OCI-LY7 (cell line): ENCODE measurements around the gene ANXA4. TPM values are rescaled to one million over a fixed set of nuclear protein-coding genes. Genes with fewer than 3 reads are reported as not detected.

Experiments
- BruUV-seq: library from RNA; stranded (reverse); fragments of 400-500 nt; replicated peaks from 2 replicates; lab custom pipeline; 2021; lab: Mats Ljungman, UMichigan
- CTCF ChIA-PET: fragments of 300-600 bp; sonication (Branson Sonifier 250); formaldehyde crosslinking; loops from one replicate; lab custom pipeline; 2022; ENCODE audit warnings: antibody characterized with exemption; ENCODE audit not compliant: unreplicated experiment; lab: Charles Lee
- POLR2A ChIA-PET: fragments of 300-600 bp; sonication (Branson Sonifier 250); formaldehyde crosslinking; loops from one replicate; lab custom pipeline; 2022; ENCODE audit warnings: antibody characterized with exemption; lab: Charles Lee
- DNase-seq: peaks from one replicate; pipeline ENCODE4 v3.0.0-alpha.2; 2015; ENCODE audit warnings: low spot score
- H2AFZ ChIP-seq: fragments of 200-600 bp; sonication (generic), shearing (Covaris generic); 2 replicates; pipeline ENCODE4 v1.6.1; 2014; ENCODE audit warnings: mild to moderate bottlenecking, antibody characterized with exemption, low read length, moderate library complexity
- H3K27ac ChIP-seq: fragments of 200-600 bp; sonication (generic); 2 replicates; pipeline ENCODE4 v1.5.1; 2014; ENCODE audit warnings: mixed run types, low read depth, mild to moderate bottlenecking, moderate library complexity, low read length, inconsistent platforms; ENCODE audit not compliant: poor library complexity, severe bottlenecking
- H3K36me3 ChIP-seq: fragments of 200-600 bp; sonication (generic); 2 replicates; pipeline ENCODE4 v1.6.1; 2014; ENCODE audit warnings: mild to moderate bottlenecking, antibody characterized with exemption, low read length, moderate library complexity, mixed read lengths; ENCODE audit not compliant: insufficient read depth
- H3K4me1 ChIP-seq: fragments of 200-600 bp; sonication (generic); 2 replicates; pipeline ENCODE4 v1.5.1; 2014; ENCODE audit warnings: mild to moderate bottlenecking, low read length; ENCODE audit not compliant: insufficient read depth, poor library complexity, severe bottlenecking
- H3K4me2 ChIP-seq: fragments of 200-600 bp; sonication (generic); 2 replicates; pipeline ENCODE4 v1.6.1; 2014; ENCODE audit warnings: mild to moderate bottlenecking, low read length
- H3K4me3 ChIP-seq: fragments of 200-600 bp; sonication (generic); 2 replicates; pipeline ENCODE4 v1.5.1; 2014; ENCODE audit warnings: mild to moderate bottlenecking, low read depth, low read length; ENCODE audit not compliant: poor library complexity, severe bottlenecking
- H3K79me2 ChIP-seq: fragments of 200-600 bp; sonication (generic); 2 replicates; pipeline ENCODE4 v1.6.1; 2016; ENCODE audit warnings: low read depth, mild to moderate bottlenecking, low read length, moderate library complexity, mixed read lengths; ENCODE audit not compliant: insufficient read depth
- H3K9me2 ChIP-seq: fragments of 200-600 bp; sonication (generic); 2 replicates; pipeline ENCODE4 v1.6.1; 2016; ENCODE audit warnings: mild to moderate bottlenecking, low read length, mixed read lengths; ENCODE audit not compliant: insufficient read depth
- H3K9me3 ChIP-seq: fragments of 200-600 bp; sonication (generic); 2 replicates; pipeline ENCODE4 v1.6.1; 2014; ENCODE audit warnings: mild to moderate bottlenecking, mixed run types, low read length, mixed read lengths
- H4K20me1 ChIP-seq: fragments of 200-600 bp; sonication (generic); 2 replicates; pipeline ENCODE4 v1.6.1; 2014; ENCODE audit warnings: mild to moderate bottlenecking, antibody characterized with exemption, low read length, moderate library complexity, mixed read lengths; ENCODE audit not compliant: insufficient read depth
- EZH2phosphoT487 ChIP-seq: fragments of 200-600 bp; sonication (generic); IDR thresholded peaks from 2 replicates; pipeline ENCODE4 v1.6.1; 2018; ENCODE audit warnings: low read depth, borderline replicate concordance, mild to moderate bottlenecking, mixed run types, antibody characterized with exemption, low read length, moderate library complexity, mixed read lengths
- intact Hi-C: fragments of 100-400 bp; cut with micrococcal nuclease; formaldehyde crosslinking; loops from one replicate; pipeline ENCODE4 v1.10.0; 2022; ENCODE audit not compliant: unreplicated experiment
- total RNA-seq, 2 experiments: library from RNA; depleted of rRNA in 1 of 2; stranded (reverse); fragments of >200 nt in 1 of 2; shearing (Covaris generic) in 1 of 2; gene quantifications; 2 replicates each; pipeline ENCODE4 v1.2.3, GENCODE V29; 2014 to 2022
- TF ChIP-seq, protein P1 (sequence below): fragments of 200-600 bp; sonication (generic); conservative IDR thresholded peaks from 2 replicates; pipeline ENCODE4 v1.5.1; 2014; ENCODE audit warnings: mild to moderate bottlenecking, antibody characterized with exemption, low read length, moderate library complexity, mixed read lengths

ANXA4 gene
- total RNA-seq, 2 experiments from 2014 or later = 0.38 to 3.5 TPM

DNA sequence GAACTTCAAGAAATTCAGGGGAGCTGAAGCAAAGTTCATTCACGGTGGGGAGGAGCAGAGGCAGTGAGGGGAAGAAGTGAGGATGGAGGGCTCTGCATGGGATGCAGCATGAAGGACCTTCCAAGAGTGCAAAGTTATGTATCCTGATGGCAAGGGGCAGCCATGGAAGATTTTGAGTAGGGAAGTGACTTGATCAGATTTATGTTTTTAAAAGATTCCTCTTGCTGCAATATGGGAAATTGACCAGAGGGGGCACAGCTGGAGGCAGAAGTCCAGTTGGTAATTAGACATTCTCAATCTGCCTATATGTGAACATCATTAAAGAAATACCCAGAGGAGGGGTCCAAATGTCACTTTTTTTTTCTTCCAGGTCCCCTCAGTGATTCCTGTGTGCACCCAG lies 21.5 kb upstream of the ANXA4 start:
- no peak overlapping the region for H3K4me3 ChIP-seq
- no peak overlapping the region for H3K4me2 ChIP-seq
- no peak overlapping the region for H3K27ac ChIP-seq
- intact Hi-C loops = loop anchor here (5.0 to 10.0 kb wide), 2 partner anchors 192 to 584 kb away; partner anchors contain the start of gene FAM136A
- no peaks in the 10 kb centered on the region for H3K79me2 ChIP-seq
- no peaks in the 10 kb centered on the region for H4K20me1 ChIP-seq
- H3K9me2 ChIP-seq = no peaks in the 10 kb centered on the region
- no peaks in the 10 kb centered on the region for H3K36me3 ChIP-seq
- TF ChIP-seq, protein P1, sequence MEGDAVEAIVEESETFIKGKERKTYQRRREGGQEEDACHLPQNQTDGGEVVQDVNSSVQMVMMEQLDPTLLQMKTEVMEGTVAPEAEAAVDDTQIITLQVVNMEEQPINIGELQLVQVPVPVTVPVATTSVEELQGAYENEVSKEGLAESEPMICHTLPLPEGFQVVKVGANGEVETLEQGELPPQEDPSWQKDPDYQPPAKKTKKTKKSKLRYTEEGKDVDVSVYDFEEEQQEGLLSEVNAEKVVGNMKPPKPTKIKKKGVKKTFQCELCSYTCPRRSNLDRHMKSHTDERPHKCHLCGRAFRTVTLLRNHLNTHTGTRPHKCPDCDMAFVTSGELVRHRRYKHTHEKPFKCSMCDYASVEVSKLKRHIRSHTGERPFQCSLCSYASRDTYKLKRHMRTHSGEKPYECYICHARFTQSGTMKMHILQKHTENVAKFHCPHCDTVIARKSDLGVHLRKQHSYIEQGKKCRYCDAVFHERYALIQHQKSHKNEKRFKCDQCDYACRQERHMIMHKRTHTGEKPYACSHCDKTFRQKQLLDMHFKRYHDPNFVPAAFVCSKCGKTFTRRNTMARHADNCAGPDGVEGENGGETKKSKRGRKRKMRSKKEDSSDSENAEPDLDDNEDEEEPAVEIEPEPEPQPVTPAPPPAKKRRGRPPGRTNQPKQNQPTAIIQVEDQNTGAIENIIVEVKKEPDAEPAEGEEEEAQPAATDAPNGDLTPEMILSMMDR = peak; percentile 71
- no peak for TF ChIP-seq EZH2phosphoT487
- POLR2A ChIA-PET = interaction anchor here (0.7 kb wide), 1 partner anchor 23 kb away, joined by 4 read pairs; no protein-coding TSS in a partner anchor
- CTCF ChIA-PET = no interaction called here
- no TSS peak for BruUV-seq
- H3K9me3 ChIP-seq = no peaks in the 10 kb centered on the region
- DNase-seq = peak; percentile 17
- no peak overlapping the region for H2AFZ ChIP-seq
- no peaks in the 10 kb centered on the region for H3K4me1 ChIP-seq

DNA sequence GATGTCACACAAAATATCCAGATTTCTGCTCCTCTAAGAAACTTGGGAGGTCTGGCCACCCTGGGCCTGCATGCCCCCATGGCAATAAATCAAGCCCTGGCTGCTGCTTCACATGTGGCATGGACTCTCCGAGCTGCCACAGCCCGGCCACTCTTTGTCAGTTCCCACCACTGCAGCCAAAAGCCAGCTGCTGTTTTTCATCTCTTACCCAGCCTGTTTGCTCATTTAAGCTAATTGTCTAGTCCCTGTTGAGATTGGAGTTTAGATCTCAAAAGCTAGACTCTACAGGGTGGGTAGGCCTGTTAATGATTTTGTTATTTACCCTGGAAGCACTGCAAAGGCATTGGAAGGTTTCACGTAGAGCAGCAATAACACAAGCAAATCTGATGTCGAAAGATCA lies 20.9 kb upstream of the ANXA4 start:
- ChIA-PET CTCF (no interaction called here), POLR2A (no interaction called here)
- no peak for DNase-seq
- no peak overlapping the region for H3K4me2 ChIP-seq
- H2AFZ ChIP-seq = no peak overlapping the region
- H3K79me2 ChIP-seq = no peaks in the 10 kb centered on the region
- TF ChIP-seq EZH2phosphoT487 = no peak
- TF ChIP-seq, protein P1 = no peak
- intact Hi-C loops = loop anchor here (5.0 to 10.0 kb wide), 2 partner anchors 191 to 584 kb away; partner anchors contain the start of gene FAM136A
- no peaks in the 10 kb centered on the region for H4K20me1 ChIP-seq
- no peaks in the 10 kb centered on the region for H3K4me1 ChIP-seq
- H3K36me3 ChIP-seq = no peaks in the 10 kb centered on the region
- no TSS peak for BruUV-seq
- no peak overlapping the region for H3K27ac ChIP-seq
- no peaks in the 10 kb centered on the region for H3K9me3 ChIP-seq
- H3K4me3 ChIP-seq = no peak overlapping the region
- H3K9me2 ChIP-seq = no peaks in the 10 kb centered on the region

- no peak overlapping the region for H3K27ac ChIP-seq
- H3K4me1 ChIP-seq = no peaks in the 10 kb centered on the region
- no peak overlapping the region for H3K4me2 ChIP-seq
- TF ChIP-seq, protein P1 = no peak
- TF ChIP-seq EZH2phosphoT487 = no peak
- no peaks in the 10 kb centered on the region for H3K9me2 ChIP-seq
- no TSS peak for BruUV-seq
- H3K9me3 ChIP-seq = no peaks in the 10 kb centered on the region
- H2AFZ ChIP-seq = no peak overlapping the region
- intact Hi-C loops = loop anchor here (1.0 to 10.0 kb wide), 4 partner anchors 94 to 581 kb away; partner anchors contain the start of gene FAM136A
- H3K79me2 ChIP-seq = no peaks in the 10 kb centered on the region
- no peaks in the 10 kb centered on the region for H3K36me3 ChIP-seq
- DNase-seq = no peak
- no peak overlapping the region for H3K4me3 ChIP-seq
- ChIA-PET CTCF (interaction anchor here (2.1 kb wide), 1 partner anchor 191 kb away, joined by 6 read pairs; the partner anchor contains the start of gene MXD1), POLR2A (interaction anchor here (1.1 to 3.9 kb wide), 4 partner anchors 9 to 105 kb away, joined by 3 to 33 read pairs (median 4); no protein-coding TSS in a partner anchor)
- no peaks in the 10 kb centered on the region for H4K20me1 ChIP-seq
These were observed 18.1 kb upstream of the ANXA4 start for GRCh38 chr2:69723791-69724190.
